Measurements from ENCODE around the gene CCDC71L.

DNA sequence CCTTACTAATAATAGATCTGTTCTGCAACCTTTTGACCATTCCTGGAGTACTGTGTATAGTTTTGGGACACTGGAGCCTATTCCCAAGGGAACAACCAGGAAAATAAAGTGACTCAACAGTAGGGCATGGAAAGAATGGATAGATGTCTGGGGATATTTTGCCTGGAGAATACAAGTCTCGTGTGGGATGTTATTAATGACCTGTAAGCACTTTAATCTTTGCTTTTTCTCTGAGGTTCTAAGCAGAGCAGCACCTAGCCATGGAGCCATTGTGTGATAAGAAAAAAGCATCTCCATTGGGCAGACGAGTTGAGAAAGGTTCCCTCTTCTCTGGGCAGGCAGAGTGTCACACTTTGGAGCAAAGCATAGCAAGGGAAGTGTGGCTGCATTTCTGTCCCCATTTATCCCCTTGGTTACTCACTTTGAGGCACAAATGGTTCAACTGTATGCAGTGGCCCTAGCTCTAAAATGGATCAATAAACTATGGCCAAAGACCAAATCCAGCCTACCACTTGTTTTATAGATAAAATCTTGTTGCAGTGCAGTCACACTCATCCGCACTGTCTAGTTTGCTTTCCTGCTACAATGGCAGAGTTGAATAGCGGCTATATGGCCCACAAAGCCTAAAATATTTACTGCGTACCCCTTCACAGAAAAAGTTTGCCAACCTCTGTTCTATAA lies 21.0 kb upstream of the CCDC71L start:
- TF ChIP-seq, protein P1, sequence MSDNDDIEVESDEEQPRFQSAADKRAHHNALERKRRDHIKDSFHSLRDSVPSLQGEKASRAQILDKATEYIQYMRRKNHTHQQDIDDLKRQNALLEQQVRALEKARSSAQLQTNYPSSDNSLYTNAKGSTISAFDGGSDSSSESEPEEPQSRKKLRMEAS (IDR thresholded peaks at IDR 0.05): no peak
- TF ChIP-seq CEBPB (IDR thresholded peaks at IDR 0.05) (no peak), CREB1 (IDR thresholded peaks at IDR 0.05; ENCODE audit: low read depth) (no peak), TCF12 (IDR thresholded peaks at IDR 0.05; ENCODE audit: low read depth) (no peak)
